ENCODE measurements around the gene COL11A2. TPM values are rescaled to one million over a fixed set of nuclear protein-coding genes. Genes with fewer than 3 reads are reported as not detected.

COL11A2 gene
- total RNA-seq, 1 donor, result 1.8 TPM

DNA sequence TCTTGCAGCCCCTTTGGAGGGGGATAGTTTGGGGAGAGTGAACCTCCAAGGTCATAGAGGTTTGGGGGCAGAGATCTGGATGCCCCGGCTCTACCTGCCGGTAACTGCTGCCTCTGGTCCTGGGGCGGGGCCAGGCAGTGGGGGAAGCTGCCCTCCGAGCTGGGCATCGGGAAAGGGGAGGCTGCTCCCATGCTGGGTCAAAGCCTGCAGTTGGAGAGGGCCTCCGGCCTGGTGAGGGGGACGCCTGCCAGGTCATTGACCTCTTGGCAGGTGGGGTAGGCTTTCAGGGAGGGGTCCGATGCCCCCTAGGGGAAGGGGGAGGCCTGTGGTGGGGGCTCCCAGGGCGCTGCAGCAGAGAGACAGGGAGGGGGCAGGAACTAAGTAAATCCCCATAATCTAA is 7.1 kb downstream of the COL11A2 start:
- H3K79me2 ChIP-seq (ENCODE audit: insufficient read depth, low read length), result no peaks in the 10 kb centered on the region
- H2AFZ ChIP-seq (ENCODE audit: low read length), result no peak overlapping the region
- no peak overlapping the region for H3K27ac ChIP-seq (ENCODE audit: low read depth, low read length)
- no peaks in the 10 kb centered on the region for H3K36me3 ChIP-seq (ENCODE audit: insufficient read depth, low read length)
- no peak overlapping the region for H3K4me3 ChIP-seq (ENCODE audit: insufficient read depth, low read length)
- H4K20me1 ChIP-seq (ENCODE audit: insufficient read depth, low read length), result no peaks in the 10 kb centered on the region
- peaks cover 9% of the 10 kb centered on the region for H3K27me3 ChIP-seq (ENCODE audit: insufficient read depth, low read length)
- no peaks in the 10 kb centered on the region for H3K9me3 ChIP-seq (ENCODE audit: low read depth, low read length)
- no peak overlapping the region for H3K4me2 ChIP-seq (ENCODE audit: insufficient read depth, low read length)
- TF ChIP-seq CTCF (IDR thresholded peaks at IDR 0.05; ENCODE audit: extremely low read depth, low read depth, low read length), result no peak
- no peak for DNase-seq (ENCODE audit: insufficient read length, low spot score, missing footprints)
- no peaks in the 10 kb centered on the region for H3K4me1 ChIP-seq (ENCODE audit: insufficient read depth, low read length)

GRCh38 chr6:33183071-33183683 is 9.1 kb downstream of the COL11A2 start:
- peaks cover 4% of the 10 kb centered on the region for H3K27me3 ChIP-seq (ENCODE audit: insufficient read depth, low read length)
- no peak for DNase-seq (ENCODE audit: insufficient read length, low spot score, missing footprints)
- no peak overlapping the region for H3K4me2 ChIP-seq (ENCODE audit: insufficient read depth, low read length)
- no peaks in the 10 kb centered on the region for H4K20me1 ChIP-seq (ENCODE audit: insufficient read depth, low read length)
- peak overlapping the region; percentile 31 for H2AFZ ChIP-seq (ENCODE audit: low read length)
- H3K4me3 ChIP-seq (ENCODE audit: insufficient read depth, low read length), result no peak overlapping the region
- no peak for TF ChIP-seq CTCF (IDR thresholded peaks at IDR 0.05; ENCODE audit: extremely low read depth, low read depth, low read length)
- no peaks in the 10 kb centered on the region for H3K9me3 ChIP-seq (ENCODE audit: low read depth, low read length)
- H3K36me3 ChIP-seq (ENCODE audit: insufficient read depth, low read length), result no peaks in the 10 kb centered on the region
- no peaks in the 10 kb centered on the region for H3K4me1 ChIP-seq (ENCODE audit: insufficient read depth, low read length)
- no peaks in the 10 kb centered on the region for H3K79me2 ChIP-seq (ENCODE audit: insufficient read depth, low read length)
- H3K27ac ChIP-seq (ENCODE audit: low read depth, low read length), result no peak overlapping the region

DNA sequence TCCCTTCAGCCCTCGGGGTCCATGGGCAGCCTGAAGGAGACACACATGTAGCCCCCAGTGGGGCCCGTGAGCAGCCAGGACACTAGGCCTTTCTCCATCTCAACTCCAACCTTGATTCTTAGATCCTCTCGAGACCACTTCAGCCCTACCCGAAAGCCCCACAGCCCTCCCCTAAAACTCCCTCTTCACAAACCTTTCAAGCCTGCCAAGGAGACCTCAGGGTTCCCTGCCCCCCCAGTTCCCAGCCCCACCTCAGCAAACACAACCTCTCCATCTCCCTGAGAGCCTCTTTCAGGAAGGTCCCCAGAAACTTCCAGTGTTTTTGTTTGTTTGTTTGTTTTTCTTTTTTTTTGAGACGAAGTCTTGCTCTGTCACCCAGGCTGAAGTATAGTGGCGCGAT is 11.1 kb downstream of the COL11A2 start:
- TF ChIP-seq CTCF (IDR thresholded peaks at IDR 0.05; ENCODE audit: extremely low read depth, low read depth, low read length), result no peak
- no peak overlapping the region for H3K4me2 ChIP-seq (ENCODE audit: insufficient read depth, low read length)

DNA sequence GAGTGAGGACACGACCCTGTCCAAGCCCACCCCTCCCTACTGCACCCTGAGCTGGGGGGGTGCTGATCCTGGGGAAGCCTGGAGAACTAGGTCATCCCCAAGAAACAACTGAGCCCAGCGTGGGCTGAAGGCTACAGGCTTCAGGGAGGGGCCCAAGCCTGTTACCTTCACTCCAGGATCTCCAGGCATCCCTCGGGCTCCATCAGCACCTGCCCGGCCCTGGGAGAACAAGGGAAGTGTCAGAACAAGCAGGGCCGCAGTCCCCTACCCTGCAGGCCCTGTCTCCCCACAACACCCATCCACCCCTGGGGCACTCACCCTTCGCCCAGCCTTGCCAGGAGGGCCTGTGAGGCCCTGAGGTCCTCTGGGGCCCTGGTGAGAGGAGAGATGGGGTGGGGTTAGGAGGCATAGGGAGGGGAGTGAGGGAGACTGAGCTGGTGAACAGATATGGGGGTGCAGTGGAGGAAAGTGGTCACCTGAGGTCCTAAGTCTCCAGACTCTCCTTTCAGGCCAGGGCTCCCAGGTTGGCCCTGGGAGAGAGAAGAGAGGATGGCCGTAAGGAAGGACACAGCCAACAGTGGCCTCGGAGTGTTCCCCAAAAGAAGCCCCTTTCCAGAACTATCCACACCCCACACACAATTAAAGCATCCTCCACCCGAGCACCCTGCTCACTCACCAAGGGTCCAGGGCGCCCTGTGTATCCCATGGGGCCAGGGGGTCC is 13.4 kb downstream of the COL11A2 start:
- Histone ChIP-seq H3K9me3 (ENCODE audit: low read depth, low read length) (no peaks in the 10 kb centered on the region), H3K4me3 (ENCODE audit: insufficient read depth, low read length) (no peak overlapping the region), H3K79me2 (ENCODE audit: insufficient read depth, low read length) (no peaks in the 10 kb centered on the region), H3K4me2 (ENCODE audit: insufficient read depth, low read length) (no peak overlapping the region), H3K36me3 (ENCODE audit: insufficient read depth, low read length) (no peaks in the 10 kb centered on the region), H2AFZ (ENCODE audit: low read length) (no peak overlapping the region), H3K4me1 (ENCODE audit: insufficient read depth, low read length) (no peaks in the 10 kb centered on the region), H3K27ac (ENCODE audit: low read depth, low read length) (no peak overlapping the region), H3K27me3 (ENCODE audit: insufficient read depth, low read length) (no peaks in the 10 kb centered on the region), H4K20me1 (ENCODE audit: insufficient read depth, low read length) (no peaks in the 10 kb centered on the region)
- DNase-seq (ENCODE audit: insufficient read length, low spot score, missing footprints), result peak; percentile 83
- no peak for TF ChIP-seq CTCF (IDR thresholded peaks at IDR 0.05; ENCODE audit: extremely low read depth, low read depth, low read length)

More for the DNA sequence above, 11.1 kb downstream of the COL11A2 start:
- H3K9me3 ChIP-seq (ENCODE audit: low read depth, low read length), result no peaks in the 10 kb centered on the region
- H3K79me2 ChIP-seq (ENCODE audit: insufficient read depth, low read length), result no peaks in the 10 kb centered on the region
- no peaks in the 10 kb centered on the region for H3K27me3 ChIP-seq (ENCODE audit: insufficient read depth, low read length)
- H3K27ac ChIP-seq (ENCODE audit: low read depth, low read length), result no peak overlapping the region
- H3K4me1 ChIP-seq (ENCODE audit: insufficient read depth, low read length), result no peaks in the 10 kb centered on the region
- no peaks in the 10 kb centered on the region for H4K20me1 ChIP-seq (ENCODE audit: insufficient read depth, low read length)
- no peak for DNase-seq (ENCODE audit: insufficient read length, low spot score, missing footprints)
- H3K4me3 ChIP-seq (ENCODE audit: insufficient read depth, low read length), result no peak overlapping the region
- H3K36me3 ChIP-seq (ENCODE audit: insufficient read depth, low read length), result no peaks in the 10 kb centered on the region
- no peak overlapping the region for H2AFZ ChIP-seq (ENCODE audit: low read length)

Measured in osteoblast (primary cell).